CD4-positive, alpha-beta T cell (primary cell): ENCODE results near the gene DPM2. TPM values are rescaled to one million over a fixed set of nuclear protein-coding genes. Genes with fewer than 3 reads are reported as not detected.
A peak's percentile ranks its signal among the peaks of the same experiment; 100 is the strongest.

Experiments
- ATAC-seq: fragments of 200-7000 bp; cut with Tn5 transposase; one replicate; pipeline ENCODE4 v1.10.0; 2022; ENCODE audit warnings: mild to moderate bottlenecking; ENCODE audit not compliant: poor library complexity
- CTCF ChIA-PET: fragments of 350-600 bp; sonication (Branson Sonifier 250); formaldehyde crosslinking; loops from one replicate; lab custom pipeline; 2021; ENCODE audit warnings: antibody characterized with exemption, inconsistent platforms; lab: Charles Lee
- POLR2A ChIA-PET: fragments of 350-600 bp; sonication (Branson Sonifier 250); formaldehyde crosslinking; loops from one replicate; lab custom pipeline; 2021; ENCODE audit warnings: antibody characterized with exemption, inconsistent platforms; lab: Charles Lee
- DNase-seq, 14 experiments: peaks; one replicate each; pipeline ENCODE4 v3.0.0-alpha.2; 2013 to 2020; ENCODE audit warnings: mixed read lengths in 2 of 14
- H3K27ac ChIP-seq, 2 donors: one replicate each; pipeline versions ENCODE4 v1.5.1 to v1.7.0; 2013; ENCODE audit warnings: low read length in 2 of 2, low read depth in 1 of 2, mild to moderate bottlenecking in 1 of 2
- H3K27me3 ChIP-seq, 2 experiments: 1 replicate in 1 of 2; 2 replicates in 1 of 2; pipeline versions ENCODE4 v1.6.1 to v1.7.0; 2013; ENCODE audit warnings: low read length in 2 of 2, control low read depth in 1 of 2, mild to moderate bottlenecking in 1 of 2, moderate library complexity in 1 of 2; ENCODE audit not compliant: insufficient read depth in 2 of 2, control insufficient read depth in 1 of 2
- H3K36me3 ChIP-seq: one replicate; pipeline ENCODE4 v1.6.1; 2013; ENCODE audit warnings: low read length, control low read depth; ENCODE audit not compliant: insufficient read depth
- H3K4me1 ChIP-seq: one replicate; pipeline ENCODE4 v1.6.1; 2013; ENCODE audit warnings: low read length, control low read depth; ENCODE audit not compliant: insufficient read depth
- H3K4me3 ChIP-seq: one replicate; pipeline ENCODE4 v1.5.1; 2013; ENCODE audit warnings: mild to moderate bottlenecking, low read length, moderate library complexity
- H3K9me3 ChIP-seq, 2 experiments: 1 replicate in 1 of 2; 2 replicates in 1 of 2; pipeline versions ENCODE4 v1.6.1 to v1.7.0; 2013; ENCODE audit warnings: low read length in 2 of 2, mild to moderate bottlenecking in 2 of 2, control low read depth in 1 of 2, moderate library complexity in 1 of 2; ENCODE audit not compliant: control insufficient read depth in 1 of 2, insufficient read depth in 1 of 2
- H3K27ac Mint-ChIP-seq: one replicate; pipeline ENCODE4 v1.8.0; 2020; ENCODE audit warnings: mixed read lengths
- H3K27me3 Mint-ChIP-seq: one replicate; pipeline ENCODE4 v1.8.0; 2021; ENCODE audit warnings: mixed read lengths
- H3K36me3 Mint-ChIP-seq: one replicate; pipeline ENCODE4 v1.8.0; 2021; ENCODE audit warnings: low read depth, mixed read lengths
- H3K4me1 Mint-ChIP-seq: one replicate; pipeline ENCODE4 v1.8.0; 2021; ENCODE audit warnings: low read depth, mixed read lengths
- H3K4me3 Mint-ChIP-seq: one replicate; pipeline ENCODE4 v1.8.0; 2020; ENCODE audit warnings: mild to moderate bottlenecking, mixed read lengths
- H3K9me3 Mint-ChIP-seq: one replicate; pipeline ENCODE4 v1.8.0; 2020; ENCODE audit warnings: mixed read lengths
- intact Hi-C, 2 experiments: fragments of 100-400 bp; cut with DNase I in 1 of 2; cut with micrococcal nuclease in 1 of 2; formaldehyde crosslinking; loops; one replicate each; pipeline versions ENCODE4 v1.15.1 to v1.9.0; 2023 to 2025; cut with DNase I, micrococcal nuclease
- total RNA-seq, 174 experiments: library from RNA in 2 of 174; stranded (reverse) in 2 of 174; gene quantifications; one replicate each; pipeline ENCODE4 v1.2.3 and lab custom pipeline; 2021 to 2026
- TF ChIP-seq, protein P1 (sequence below): fragments of 200-600 bp; IDR thresholded peaks from one replicate; pipeline ENCODE4 v1.8.0; 2022; ENCODE audit warnings: antibody characterized with exemption, mild to moderate bottlenecking

Gene DPM2
- total RNA-seq, 2 experiments from 2014 or later, result 41.7 to 47.6 TPM

DNA sequence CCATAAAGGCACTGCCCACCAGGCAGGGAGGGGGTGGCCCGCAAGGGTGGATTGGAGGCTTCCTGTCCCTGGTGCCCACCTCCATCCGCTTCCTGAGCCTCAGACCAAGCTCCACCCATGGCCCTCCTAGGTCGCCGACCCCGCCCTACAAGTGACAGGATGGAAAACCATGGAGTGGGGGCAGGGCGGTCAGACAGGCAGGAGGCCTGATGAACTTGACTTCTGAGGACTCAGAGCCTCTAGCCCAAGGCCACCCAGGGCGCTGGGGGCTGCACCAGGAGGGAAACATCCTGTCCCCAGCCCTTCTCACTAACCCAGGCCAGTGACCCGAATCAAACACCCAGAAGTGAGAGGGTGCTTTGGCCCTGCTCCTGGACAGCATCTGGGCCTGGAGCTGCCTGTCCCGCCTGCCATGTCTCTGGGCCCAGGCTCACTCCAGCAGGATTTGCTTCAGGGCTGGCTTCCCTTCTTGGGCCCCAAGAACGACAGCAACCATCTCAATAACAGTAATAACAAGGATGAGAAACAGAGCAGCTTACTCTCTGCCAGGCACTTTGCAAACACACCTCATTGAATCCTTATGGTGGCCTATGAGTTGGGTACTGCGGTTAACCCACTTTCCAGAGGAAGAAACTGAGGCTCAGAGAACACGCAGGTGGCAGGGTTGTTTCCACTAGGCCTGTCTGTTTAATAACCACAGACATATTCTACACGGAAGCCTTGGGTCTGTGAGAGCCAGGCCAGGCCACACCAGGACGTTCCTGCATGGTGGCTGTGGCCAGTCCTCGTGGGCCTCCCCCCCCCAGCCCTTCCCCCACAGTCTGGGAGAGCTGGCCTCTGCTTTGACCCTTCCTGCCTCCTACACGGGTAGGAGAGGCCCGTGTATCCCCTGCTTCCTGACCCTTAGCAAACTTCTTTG is 33.8 kb downstream of the DPM2 start:
- H3K27ac Mint-ChIP-seq, result peak overlapping the region; percentile 98
- ChIA-PET POLR2A (interaction anchor here (0.6 to 5.0 kb wide), 10 partner anchors 12 to 297 kb away, joined by 3 to 77 read pairs (median 3); partner anchors contain the start of gene ST6GALNAC4), CTCF (interaction anchor here (1.0 kb wide), 1 partner anchor 34 kb away, joined by 5 read pairs; no protein-coding TSS in a partner anchor)
- Histone ChIP-seq H3K27ac (peak overlapping the region; percentile 95 to 98), H3K4me1 (peaks cover 70% of the 10 kb centered on the region), H3K36me3 (peaks cover 12% of the 10 kb centered on the region), H3K27me3 (no peaks in the 10 kb centered on the region), H3K4me3 (peak overlapping the region; percentile 63), H3K9me3 (no peaks in the 10 kb centered on the region)
- intact Hi-C loops, result no loop called here
- DNase-seq, result peak in 12 of 14 experiments; percentile 50 to 94 (median 61)
- no peak for ATAC-seq
- no peaks in the 10 kb centered on the region for H3K27me3 Mint-ChIP-seq
- peak overlapping the region; percentile 89 for H3K4me3 Mint-ChIP-seq
- H3K9me3 Mint-ChIP-seq, result no peaks in the 10 kb centered on the region
- peaks cover 61% of the 10 kb centered on the region for H3K4me1 Mint-ChIP-seq
- TF ChIP-seq, protein P1, sequence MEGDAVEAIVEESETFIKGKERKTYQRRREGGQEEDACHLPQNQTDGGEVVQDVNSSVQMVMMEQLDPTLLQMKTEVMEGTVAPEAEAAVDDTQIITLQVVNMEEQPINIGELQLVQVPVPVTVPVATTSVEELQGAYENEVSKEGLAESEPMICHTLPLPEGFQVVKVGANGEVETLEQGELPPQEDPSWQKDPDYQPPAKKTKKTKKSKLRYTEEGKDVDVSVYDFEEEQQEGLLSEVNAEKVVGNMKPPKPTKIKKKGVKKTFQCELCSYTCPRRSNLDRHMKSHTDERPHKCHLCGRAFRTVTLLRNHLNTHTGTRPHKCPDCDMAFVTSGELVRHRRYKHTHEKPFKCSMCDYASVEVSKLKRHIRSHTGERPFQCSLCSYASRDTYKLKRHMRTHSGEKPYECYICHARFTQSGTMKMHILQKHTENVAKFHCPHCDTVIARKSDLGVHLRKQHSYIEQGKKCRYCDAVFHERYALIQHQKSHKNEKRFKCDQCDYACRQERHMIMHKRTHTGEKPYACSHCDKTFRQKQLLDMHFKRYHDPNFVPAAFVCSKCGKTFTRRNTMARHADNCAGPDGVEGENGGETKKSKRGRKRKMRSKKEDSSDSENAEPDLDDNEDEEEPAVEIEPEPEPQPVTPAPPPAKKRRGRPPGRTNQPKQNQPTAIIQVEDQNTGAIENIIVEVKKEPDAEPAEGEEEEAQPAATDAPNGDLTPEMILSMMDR, result no peak
- peaks cover 26% of the 10 kb centered on the region for H3K36me3 Mint-ChIP-seq

DNA sequence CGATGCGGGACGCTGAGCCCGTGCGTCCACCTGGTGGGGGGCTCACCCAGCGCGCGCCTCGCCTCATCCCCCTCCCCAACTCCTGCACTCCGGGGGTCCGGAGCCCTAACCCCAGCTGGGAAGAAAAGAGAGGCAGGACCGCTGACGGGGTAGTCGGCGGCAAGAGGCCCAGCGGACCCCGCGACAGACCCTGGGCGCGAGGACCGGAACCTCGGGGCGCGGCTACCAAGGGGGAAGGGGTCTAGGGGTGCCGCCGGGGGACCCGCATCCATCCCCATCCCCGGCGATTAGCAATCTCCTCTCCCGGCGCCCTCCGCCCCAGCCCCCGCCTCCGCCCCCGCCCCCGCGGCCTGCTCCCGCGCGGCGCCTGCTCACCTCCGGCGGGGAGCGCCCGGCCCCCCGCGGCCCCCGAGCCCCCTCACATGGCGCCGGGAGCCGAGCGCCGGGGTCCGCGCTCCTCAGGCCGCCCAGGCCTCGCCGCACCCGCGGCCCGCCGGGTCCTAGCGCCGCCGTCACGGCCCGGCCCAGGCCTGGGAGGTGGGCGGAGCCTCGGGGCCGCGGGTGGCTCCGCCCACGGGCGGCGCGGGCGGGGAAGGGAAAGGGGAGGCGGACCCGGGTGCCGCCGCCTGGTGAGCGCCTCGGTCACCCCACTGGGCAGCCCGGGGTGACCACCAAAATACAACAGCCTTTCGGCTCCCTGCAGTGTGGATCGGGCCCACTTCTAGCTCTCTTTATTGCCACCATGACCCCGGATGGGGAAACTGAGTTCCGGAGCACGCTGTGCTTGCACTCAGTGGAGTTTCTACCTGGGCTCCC is 38.3 kb downstream of the DPM2 start, which contains the start of gene ST6GALNAC6:
Gene ST6GALNAC6 (minus strand): TSS at position 476 of the 816 bp plus-strand sequence. CDS start 1,622 bp downstream, outside the sequence.
- DNase-seq, result peak in 13 of 14 experiments; percentile 32 to 86 (median 61)
- Mint-ChIP-seq H3K27ac (peak within 1 kb of the TSS; percentile 86), H3K4me3 (peak within 1 kb of the TSS; percentile 95), H3K36me3 (peaks cover 50% of the 10 kb centered on the region), H3K9me3 (no peaks in the 10 kb centered on the region), H3K27me3 (no peaks in the 10 kb centered on the region), H3K4me1 (peaks cover 45% of the 10 kb centered on the region)
- intact Hi-C loops, result loop anchor here (1.0 to 5.0 kb wide), 2 partner anchors 18 to 37 kb away; partner anchors contain the start of gene ST6GALNAC4 (in 1 of the 2)
- peak; percentile 76 for ATAC-seq
- TF ChIP-seq, protein P1, result no peak
- H3K27me3 ChIP-seq, result no peaks in the 10 kb centered on the region
- ChIA-PET POLR2A (interaction anchor here (0.8 to 3.1 kb wide), 8 partner anchors 11 to 225 kb away, joined by 3 to 16 read pairs (median 3); partner anchors contain the start of genes CDK9, PIP5KL1 and ST6GALNAC4), CTCF (interaction anchor here (0.8 to 2.2 kb wide), 3 partner anchors 11 to 165 kb away, joined by 4 to 6 read pairs (median 5); partner anchors contain the start of gene TOR2A)
- peak within 1 kb of the TSS; percentile 89 for H3K4me3 ChIP-seq
- H3K4me1 ChIP-seq, result peaks cover 64% of the 10 kb centered on the region
- H3K27ac ChIP-seq, result peak within 1 kb of the TSS; percentile 36 to 56
- peaks cover 27% of the 10 kb centered on the region for H3K36me3 ChIP-seq
- H3K9me3 ChIP-seq, result peaks cover 13 to 24% of the 10 kb centered on the region in 2 experiments
